OCI-LY7 (cell line): ENCODE results near the gene SOBP. TPM values are rescaled to one million over a fixed set of nuclear protein-coding genes. Genes with fewer than 3 reads are reported as not detected.
"Not testable (repeated sequence)": the region's sequence is repeated elsewhere in the genome, so short reads cannot be mapped to it uniquely, and the experiment has no call there.

Experiments
- BruUV-seq: library from RNA; stranded (reverse); fragments of 400-500 nt; replicated peaks from 2 replicates; lab custom pipeline; 2021; lab: Mats Ljungman, UMichigan
- CTCF ChIA-PET: fragments of 300-600 bp; sonication (Branson Sonifier 250); formaldehyde crosslinking; loops from one replicate; lab custom pipeline; 2022; ENCODE audit warnings: antibody characterized with exemption; ENCODE audit not compliant: unreplicated experiment; lab: Charles Lee
- POLR2A ChIA-PET: fragments of 300-600 bp; sonication (Branson Sonifier 250); formaldehyde crosslinking; loops from one replicate; lab custom pipeline; 2022; ENCODE audit warnings: antibody characterized with exemption; lab: Charles Lee
- DNase-seq: peaks from one replicate; pipeline ENCODE4 v3.0.0-alpha.2; 2015; ENCODE audit warnings: low spot score
- H2AFZ ChIP-seq: fragments of 200-600 bp; sonication (generic), shearing (Covaris generic); 2 replicates; pipeline ENCODE4 v1.6.1; 2014; ENCODE audit warnings: mild to moderate bottlenecking, antibody characterized with exemption, low read length, moderate library complexity
- H3K27ac ChIP-seq: fragments of 200-600 bp; sonication (generic); 2 replicates; pipeline ENCODE4 v1.5.1; 2014; ENCODE audit warnings: mixed run types, low read depth, mild to moderate bottlenecking, moderate library complexity, low read length, inconsistent platforms; ENCODE audit not compliant: poor library complexity, severe bottlenecking
- H3K36me3 ChIP-seq: fragments of 200-600 bp; sonication (generic); 2 replicates; pipeline ENCODE4 v1.6.1; 2014; ENCODE audit warnings: mild to moderate bottlenecking, antibody characterized with exemption, low read length, moderate library complexity, mixed read lengths; ENCODE audit not compliant: insufficient read depth
- H3K4me1 ChIP-seq: fragments of 200-600 bp; sonication (generic); 2 replicates; pipeline ENCODE4 v1.5.1; 2014; ENCODE audit warnings: mild to moderate bottlenecking, low read length; ENCODE audit not compliant: insufficient read depth, poor library complexity, severe bottlenecking
- H3K4me2 ChIP-seq: fragments of 200-600 bp; sonication (generic); 2 replicates; pipeline ENCODE4 v1.6.1; 2014; ENCODE audit warnings: mild to moderate bottlenecking, low read length
- H3K4me3 ChIP-seq: fragments of 200-600 bp; sonication (generic); 2 replicates; pipeline ENCODE4 v1.5.1; 2014; ENCODE audit warnings: mild to moderate bottlenecking, low read depth, low read length; ENCODE audit not compliant: poor library complexity, severe bottlenecking
- H3K79me2 ChIP-seq: fragments of 200-600 bp; sonication (generic); 2 replicates; pipeline ENCODE4 v1.6.1; 2016; ENCODE audit warnings: low read depth, mild to moderate bottlenecking, low read length, moderate library complexity, mixed read lengths; ENCODE audit not compliant: insufficient read depth
- H3K9me2 ChIP-seq: fragments of 200-600 bp; sonication (generic); 2 replicates; pipeline ENCODE4 v1.6.1; 2016; ENCODE audit warnings: mild to moderate bottlenecking, low read length, mixed read lengths; ENCODE audit not compliant: insufficient read depth
- H3K9me3 ChIP-seq: fragments of 200-600 bp; sonication (generic); 2 replicates; pipeline ENCODE4 v1.6.1; 2014; ENCODE audit warnings: mild to moderate bottlenecking, mixed run types, low read length, mixed read lengths
- H4K20me1 ChIP-seq: fragments of 200-600 bp; sonication (generic); 2 replicates; pipeline ENCODE4 v1.6.1; 2014; ENCODE audit warnings: mild to moderate bottlenecking, antibody characterized with exemption, low read length, moderate library complexity, mixed read lengths; ENCODE audit not compliant: insufficient read depth
- EZH2phosphoT487 ChIP-seq: fragments of 200-600 bp; sonication (generic); IDR thresholded peaks from 2 replicates; pipeline ENCODE4 v1.6.1; 2018; ENCODE audit warnings: low read depth, borderline replicate concordance, mild to moderate bottlenecking, mixed run types, antibody characterized with exemption, low read length, moderate library complexity, mixed read lengths
- intact Hi-C: fragments of 100-400 bp; cut with micrococcal nuclease; formaldehyde crosslinking; loops from one replicate; pipeline ENCODE4 v1.10.0; 2022; ENCODE audit not compliant: unreplicated experiment
- total RNA-seq, 2 experiments: library from RNA; depleted of rRNA in 1 of 2; stranded (reverse); fragments of >200 nt in 1 of 2; shearing (Covaris generic) in 1 of 2; gene quantifications; 2 replicates each; pipeline ENCODE4 v1.2.3, GENCODE V29; 2014 to 2022
- TF ChIP-seq, protein P1 (sequence below): fragments of 200-600 bp; sonication (generic); conservative IDR thresholded peaks from 2 replicates; pipeline ENCODE4 v1.5.1; 2014; ENCODE audit warnings: mild to moderate bottlenecking, antibody characterized with exemption, low read length, moderate library complexity, mixed read lengths

SOBP gene
- total RNA-seq, 2 experiments from 2014 or later, result 21.5 to 29.4 TPM

DNA sequence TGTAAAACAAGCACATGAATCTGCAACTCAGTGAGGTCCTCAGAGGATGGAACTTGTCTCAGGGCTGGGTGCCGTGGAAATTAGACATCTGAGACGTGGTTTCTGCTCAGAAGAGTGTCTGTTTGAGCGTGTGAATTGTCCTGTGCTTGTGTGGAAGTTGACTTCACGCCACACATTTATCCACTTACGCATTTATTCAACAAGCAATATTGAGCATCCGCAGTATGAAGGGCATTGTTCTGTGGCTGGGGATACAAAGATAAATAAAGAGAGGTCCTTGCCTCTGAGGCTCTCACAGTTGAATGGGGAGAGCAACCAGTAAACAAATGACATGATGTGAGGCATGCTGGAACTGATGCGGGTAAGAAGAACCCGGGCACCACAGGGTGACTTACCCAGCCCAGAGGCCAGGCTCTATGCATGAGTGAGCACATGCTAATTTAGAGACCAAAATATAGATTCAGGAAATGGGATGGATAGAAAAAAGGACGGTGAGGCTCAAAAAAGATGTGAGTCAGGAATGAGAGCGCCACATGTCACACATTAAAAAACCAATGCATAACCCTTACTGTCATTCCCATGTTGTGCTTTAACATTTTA lies 60.4 kb downstream of the SOBP start:
- no peaks in the 10 kb centered on the region for H3K9me2 ChIP-seq

DNA sequence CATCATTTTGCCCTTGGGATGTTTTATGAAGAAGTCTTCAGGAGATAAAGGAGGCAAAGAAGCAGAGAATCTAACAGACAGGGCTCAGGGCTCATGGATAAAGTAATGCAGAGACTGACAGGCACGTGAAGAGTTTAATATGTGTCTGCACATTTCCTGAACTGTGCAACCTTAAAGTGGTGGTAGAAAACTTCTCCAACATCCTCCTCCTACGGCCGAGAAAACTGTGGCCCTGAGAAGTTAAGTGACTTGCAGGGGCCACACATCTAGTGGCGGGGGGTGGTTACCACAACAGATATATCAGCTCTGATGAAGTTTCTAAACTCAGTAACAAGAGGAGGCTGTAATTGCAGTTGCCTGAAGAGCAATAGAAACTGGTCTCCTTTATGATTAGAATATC lies 61.0 kb downstream of the SOBP start:
- BruUV-seq, result no TSS peak
- H3K4me1 ChIP-seq, result peaks cover 35% of the 10 kb centered on the region
- POLR2A ChIA-PET, result interaction anchor here (0.6 to 2.3 kb wide), 6 partner anchors 12 to 180 kb away, joined by 3 to 11 read pairs (median 4); no protein-coding TSS in a partner anchor
- H3K79me2 ChIP-seq, result peaks cover 9% of the 10 kb centered on the region; the same call in 1 of the 2 replicates
- H2AFZ ChIP-seq, result peak overlapping the region; percentile 44; the same call in 1 of the 2 replicates
- peak overlapping the region; percentile 83 for H3K4me2 ChIP-seq
- DNase-seq, result peak; percentile 56
- intact Hi-C loops, result loop anchor here (5.0 kb wide), 3 partner anchors 59 to 106 kb away; partner anchors contain the start of gene SOBP
- CTCF ChIA-PET, result no interaction called here
- H3K36me3 ChIP-seq, result peaks cover 54% of the 10 kb centered on the region
- H3K4me3 ChIP-seq, result peak overlapping the region; percentile 49
- H3K9me2 ChIP-seq, result no peaks in the 10 kb centered on the region
- peak overlapping the region; percentile 91 for H3K27ac ChIP-seq
- no peaks in the 10 kb centered on the region for H3K9me3 ChIP-seq
- TF ChIP-seq, protein P1, sequence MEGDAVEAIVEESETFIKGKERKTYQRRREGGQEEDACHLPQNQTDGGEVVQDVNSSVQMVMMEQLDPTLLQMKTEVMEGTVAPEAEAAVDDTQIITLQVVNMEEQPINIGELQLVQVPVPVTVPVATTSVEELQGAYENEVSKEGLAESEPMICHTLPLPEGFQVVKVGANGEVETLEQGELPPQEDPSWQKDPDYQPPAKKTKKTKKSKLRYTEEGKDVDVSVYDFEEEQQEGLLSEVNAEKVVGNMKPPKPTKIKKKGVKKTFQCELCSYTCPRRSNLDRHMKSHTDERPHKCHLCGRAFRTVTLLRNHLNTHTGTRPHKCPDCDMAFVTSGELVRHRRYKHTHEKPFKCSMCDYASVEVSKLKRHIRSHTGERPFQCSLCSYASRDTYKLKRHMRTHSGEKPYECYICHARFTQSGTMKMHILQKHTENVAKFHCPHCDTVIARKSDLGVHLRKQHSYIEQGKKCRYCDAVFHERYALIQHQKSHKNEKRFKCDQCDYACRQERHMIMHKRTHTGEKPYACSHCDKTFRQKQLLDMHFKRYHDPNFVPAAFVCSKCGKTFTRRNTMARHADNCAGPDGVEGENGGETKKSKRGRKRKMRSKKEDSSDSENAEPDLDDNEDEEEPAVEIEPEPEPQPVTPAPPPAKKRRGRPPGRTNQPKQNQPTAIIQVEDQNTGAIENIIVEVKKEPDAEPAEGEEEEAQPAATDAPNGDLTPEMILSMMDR, result peak; percentile 39
- TF ChIP-seq EZH2phosphoT487, result no peak
- H4K20me1 ChIP-seq, result no peaks in the 10 kb centered on the region

More for the DNA sequence above, 60.4 kb downstream of the SOBP start:
- CTCF ChIA-PET, result no interaction called here
- POLR2A ChIA-PET, result interaction anchor here (1.5 to 1.9 kb wide), 3 partner anchors 11 to 91 kb away, joined by 5 to 8 read pairs (median 6); partner anchors contain the start of gene PDSS2
- peaks cover 54% of the 10 kb centered on the region for H3K36me3 ChIP-seq
- no TSS peak for BruUV-seq
- peak; percentile 87 for DNase-seq
- peak overlapping the region; percentile 49 for H3K4me3 ChIP-seq
- TF ChIP-seq EZH2phosphoT487, result no peak
- TF ChIP-seq, protein P1, result no peak
- peak overlapping the region; percentile 83 for H3K4me2 ChIP-seq
- H3K79me2 ChIP-seq, result peaks cover 9% of the 10 kb centered on the region; the same call in 1 of the 2 replicates
- peaks cover 35% of the 10 kb centered on the region for H3K4me1 ChIP-seq
- H3K27ac ChIP-seq, result peak overlapping the region; percentile 91
- intact Hi-C loops, result loop anchor here (5.0 kb wide), 3 partner anchors 58 to 107 kb away; partner anchors contain the start of gene SOBP
- no peaks in the 10 kb centered on the region for H3K9me3 ChIP-seq
- no peaks in the 10 kb centered on the region for H4K20me1 ChIP-seq
- peak overlapping the region; percentile 44; the same call in 1 of the 2 replicates for H2AFZ ChIP-seq

DNA sequence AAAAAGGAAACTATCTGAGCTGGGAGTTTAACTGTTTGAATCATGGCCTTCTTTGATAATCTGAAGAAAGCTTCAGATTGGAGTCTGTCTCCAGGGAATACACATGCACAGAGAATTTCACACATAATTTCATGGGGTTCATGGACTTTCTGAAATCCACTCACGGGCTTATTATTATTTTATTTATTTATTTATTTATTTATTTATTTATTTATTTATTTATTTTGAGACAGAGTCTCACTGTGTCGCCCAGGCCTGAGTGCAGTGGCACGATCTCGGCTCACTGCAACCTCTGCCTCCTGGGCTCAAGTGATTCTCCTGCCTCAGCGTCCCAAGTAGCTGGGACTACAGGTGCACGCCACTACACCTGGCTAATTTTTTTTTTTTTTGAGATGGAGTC lies 63.2 kb downstream of the SOBP start:
- H3K9me2 ChIP-seq, H3K4me2 ChIP-seq, H4K20me1 ChIP-seq, BruUV-seq, H3K4me3 ChIP-seq, DNase-seq, H3K27ac ChIP-seq, H2AFZ ChIP-seq, H3K79me2 ChIP-seq, H3K9me3 ChIP-seq: not testable (repeated sequence)
- POLR2A ChIA-PET, result interaction anchor here (0.6 to 2.6 kb wide), 5 partner anchors 12 to 62 kb away, joined by 3 to 11 read pairs (median 5); no protein-coding TSS in a partner anchor
- Histone ChIP-seq H3K36me3 (peaks cover 54% of the 10 kb centered on the region), H3K4me1 (peaks cover 36% of the 10 kb centered on the region)
- CTCF ChIA-PET, result interaction anchor here (1.4 kb wide), 1 partner anchor 102 kb away, joined by 4 read pairs; no protein-coding TSS in a partner anchor
- intact Hi-C loops, result loop anchor here (5.0 kb wide), 3 partner anchors 61 to 104 kb away; partner anchors contain the start of gene SOBP
